Thoracic aorta (tissue), 2 donors: ENCODE results near the gene CRLF1. TPM values are rescaled to one million over a fixed set of nuclear protein-coding genes. Genes with fewer than 3 reads are reported as not detected.
A peak's percentile ranks its signal among the peaks of the same experiment; 100 is the strongest.

Experiments
- ATAC-seq: fragments of 150-250 bp; one replicate; pipeline ENCODE4 v1.8.0; 2017; ENCODE audit warnings: low read depth; ENCODE audit not compliant: insufficient number of reproducible peaks, low FRiP score
- DNase-seq: peaks from one replicate; pipeline ENCODE4 v3.0.0-alpha.2; 2020; ENCODE audit warnings: low spot score
- H3K27ac ChIP-seq, 2 donors: fragments of 200-600 bp; sonication (generic); 1 replicate in 1 of 2; 2 replicates in 1 of 2; pipeline ENCODE4 v1.5.1; 2016; ENCODE audit warnings: mild to moderate bottlenecking in 2 of 2, moderate library complexity in 2 of 2
- H3K27me3 ChIP-seq: fragments of 200-600 bp; sonication (generic); replicated peaks from 2 replicates; pipeline ENCODE4 v1.6.0; 2016; ENCODE audit warnings: mild to moderate bottlenecking; ENCODE audit not compliant: insufficient read depth
- H3K36me3 ChIP-seq: fragments of 200-600 bp; sonication (generic); one replicate; pipeline ENCODE4 v1.5.1; 2016
- H3K4me1 ChIP-seq, 2 donors: fragments of 200-600 bp; sonication (generic); 1 replicate in 1 of 2; 2 replicates in 1 of 2; pipeline versions ENCODE4 v1.5.1 to v1.6.0; 2016; ENCODE audit warnings: low read depth in 2 of 2, mild to moderate bottlenecking in 1 of 2; ENCODE audit not compliant: control insufficient read depth in 1 of 2
- H3K4me3 ChIP-seq: fragments of 200-600 bp; sonication (generic); 2 replicates; pipeline ENCODE4 v1.5.1; 2016; ENCODE audit warnings: mild to moderate bottlenecking
- H3K9me3 ChIP-seq: fragments of 200-600 bp; sonication (generic); 2 replicates; pipeline ENCODE4 v1.5.1; 2016
- CTCF ChIP-seq: fragments of 200-600 bp; sonication (generic); IDR thresholded peaks from one replicate; pipeline ENCODE4 v1.5.1; 2019; ENCODE audit warnings: antibody characterized with exemption
- total RNA-seq, 2 donors: library from RNA; depleted of rRNA; stranded (reverse); fragments of >200 nt; gene quantifications; one replicate each; pipeline versions ENCODE4 v1.1.0 to v1.2.3, GENCODE V29; 2016

CRLF1 gene
- total RNA-seq, 2 donors from 2014 or later, result 85.9 to 1,063 TPM

GRCh38 chr19:18647807-18648206 is 41.2 kb upstream of the CRLF1 start:
- H3K27me3 ChIP-seq, result no peaks in the 10 kb centered on the region
- DNase-seq, result no peak
- H3K36me3 ChIP-seq, result no peaks in the 10 kb centered on the region
- ATAC-seq, result no peak
- no peak overlapping the region for H3K4me3 ChIP-seq
- TF ChIP-seq CTCF, result no peak
- H3K27ac ChIP-seq, result no peak overlapping the region
- peaks cover 37 to 69% of the 10 kb centered on the region in 2 donors for H3K4me1 ChIP-seq
- no peaks in the 10 kb centered on the region for H3K9me3 ChIP-seq

GRCh38 chr19:18647371-18647767 is 40.8 kb upstream of the CRLF1 start:
- Histone ChIP-seq H3K4me1 (peaks cover 37 to 69% of the 10 kb centered on the region in 2 donors), H3K36me3 (no peaks in the 10 kb centered on the region), H3K4me3 (no peak overlapping the region), H3K9me3 (no peaks in the 10 kb centered on the region), H3K27ac (no peak overlapping the region), H3K27me3 (no peaks in the 10 kb centered on the region)
- no peak for DNase-seq
- no peak for ATAC-seq
- no peak for TF ChIP-seq CTCF

- Histone ChIP-seq H3K27me3 (no peaks in the 10 kb centered on the region), H3K4me1 (peaks cover 37 to 64% of the 10 kb centered on the region in 2 donors), H3K9me3 (no peaks in the 10 kb centered on the region), H3K4me3 (no peak overlapping the region), H3K27ac (no peak overlapping the region), H3K36me3 (no peaks in the 10 kb centered on the region)
- no peak for TF ChIP-seq CTCF
- DNase-seq (no peak), ATAC-seq (no peak)
Observed at GRCh38 chr19:18646535-18647370, 40.2 kb upstream of the CRLF1 start.

GRCh38 chr19:18645035-18645511 is 38.5 kb upstream of the CRLF1 start:
- no peak for TF ChIP-seq CTCF
- peak overlapping the region; percentile 59 for H3K4me3 ChIP-seq
- DNase-seq, result peak; percentile 46
- H3K9me3 ChIP-seq, result no peaks in the 10 kb centered on the region
- peaks cover 28 to 47% of the 10 kb centered on the region in 2 donors for H3K4me1 ChIP-seq
- H3K27me3 ChIP-seq, result no peaks in the 10 kb centered on the region
- no peaks in the 10 kb centered on the region for H3K36me3 ChIP-seq
- peak; percentile 51 for ATAC-seq
- peak overlapping the region; percentile 80 to 87 for H3K27ac ChIP-seq

GRCh38 chr19:18644196-18645034 is 37.8 kb upstream of the CRLF1 start:
- no peaks in the 10 kb centered on the region for H3K9me3 ChIP-seq
- no peak for ATAC-seq
- no peak for TF ChIP-seq CTCF
- peak overlapping the region; percentile 59 for H3K4me3 ChIP-seq
- peaks cover 24 to 41% of the 10 kb centered on the region in 2 donors for H3K4me1 ChIP-seq
- H3K27ac ChIP-seq, result peak overlapping the region; percentile 80 to 87
- no peak for DNase-seq
- H3K36me3 ChIP-seq, result no peaks in the 10 kb centered on the region
- H3K27me3 ChIP-seq, result no peaks in the 10 kb centered on the region
